NCI-H2081 (cell line): ENCODE measurements around the gene AQP6.

Source experiments
- DNase-seq, 2 experiments: peaks; one replicate each; lab custom pipeline; 2025; lab: John Stamatoyannopoulos, UW

AQP6 gene

GRCh38 chr12:49942921-49943624, 29.7 kb upstream of the AQP6 start:
- DNase-seq: no peak

GRCh38 chr12:49943625-49943960, 29.2 kb upstream of the AQP6 start:
- DNase-seq: no peak

- DNase-seq: no peak
These were observed 28.7 kb upstream of the AQP6 start for GRCh38 chr12:49944046-49944445.

- no peak for DNase-seq
These were observed 28.0 kb upstream of the AQP6 start for GRCh38 chr12:49944718-49945117.

DNA sequence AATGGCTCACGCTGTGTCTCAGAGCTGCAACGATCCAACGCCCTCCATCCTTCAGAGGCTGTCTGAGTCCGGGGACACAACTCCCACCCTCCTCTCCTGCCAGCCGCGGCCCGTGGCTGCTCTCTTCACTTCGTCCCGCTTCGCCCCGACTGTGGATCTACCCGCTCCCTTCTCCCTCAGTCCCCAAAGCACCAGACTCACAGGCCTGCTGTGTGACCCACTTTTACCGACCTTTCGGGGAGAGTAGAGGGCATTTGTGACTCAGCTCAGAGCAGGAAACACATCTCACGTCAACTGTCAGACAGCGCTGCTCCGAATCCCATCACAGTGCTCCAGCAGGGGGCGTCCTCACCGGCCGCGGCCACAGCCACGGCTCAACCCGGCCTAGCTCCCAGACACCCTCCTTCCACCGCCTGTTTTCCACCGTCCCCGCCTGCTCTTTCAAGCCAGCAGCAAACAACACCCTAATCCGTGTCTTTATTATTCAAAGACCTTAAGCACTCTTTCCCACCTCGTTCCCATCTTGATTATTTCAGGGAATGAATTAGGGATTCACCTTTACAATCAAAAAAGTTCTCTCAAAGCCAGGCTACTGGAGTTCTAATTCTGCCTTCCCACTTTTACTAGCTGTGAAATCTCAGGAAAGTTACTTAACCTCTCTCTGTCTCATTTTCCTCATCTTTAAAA, 27.2 kb upstream of the AQP6 start:
- DNase-seq: no peak

GRCh38 chr12:49946086-49946485, 26.7 kb upstream of the AQP6 start:
- no peak for DNase-seq

DNA sequence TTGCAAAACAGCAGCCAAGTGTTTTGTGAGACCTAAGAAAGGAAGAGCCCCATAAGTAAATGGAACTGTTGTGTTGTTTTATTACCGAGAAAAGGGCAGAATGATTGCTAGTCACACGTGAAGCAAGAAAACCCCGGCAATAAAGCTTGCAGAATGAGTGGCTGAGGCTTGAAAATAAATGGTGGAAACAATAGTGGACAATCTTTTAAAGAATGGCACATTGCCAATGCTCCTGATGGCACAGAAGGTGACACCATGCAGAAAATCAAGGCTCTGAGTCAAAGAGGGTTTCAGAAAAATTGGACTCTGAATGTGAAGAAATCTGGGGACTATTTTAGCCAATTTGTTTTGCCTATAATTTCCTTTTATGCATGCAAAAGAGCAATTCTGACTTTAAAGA, 26.2 kb upstream of the AQP6 start:
- peak in 1 of 2 experiments; percentile 13 for DNase-seq

DNA sequence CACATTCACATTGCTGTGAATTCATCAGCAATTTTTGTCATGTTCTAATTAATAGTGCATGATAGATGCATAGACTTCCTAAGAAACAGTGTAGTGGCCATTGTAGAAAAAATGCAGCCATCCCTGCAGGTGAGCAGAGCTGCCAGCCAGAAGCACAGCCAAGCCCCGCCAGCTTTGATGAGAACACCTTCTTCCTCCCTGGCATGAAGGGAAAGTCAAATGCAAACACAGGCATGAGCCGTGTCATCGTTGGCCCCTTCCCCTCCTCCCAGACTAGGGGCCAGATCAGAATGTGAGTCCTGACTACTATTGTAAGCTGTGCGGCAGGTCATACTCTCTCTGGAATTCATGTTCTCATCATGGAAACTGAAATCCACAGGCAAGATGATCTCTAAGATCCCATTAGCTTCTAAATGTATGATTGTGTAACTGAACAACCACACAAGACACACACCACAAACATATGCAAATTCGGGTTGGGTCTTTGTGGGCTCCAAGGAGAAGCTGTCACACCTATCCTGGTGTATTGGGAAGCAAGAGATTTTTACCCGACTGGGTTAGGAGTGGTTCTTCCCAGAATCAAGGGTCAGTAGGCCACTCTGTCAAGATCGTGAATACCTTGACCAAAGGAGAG, 25.0 kb upstream of the AQP6 start:
- no peak for DNase-seq

GRCh38 chr12:49948866-49949845, 23.6 kb upstream of the AQP6 start:
- DNase-seq: no peak

- DNase-seq: no peak
These were observed 22.9 kb upstream of the AQP6 start for GRCh38 chr12:49949866-49950265.

GRCh38 chr12:49950273-49951251, 22.2 kb upstream of the AQP6 start, which contains the start of gene AQP2:
Gene AQP2, plus strand, starts transcription at chr12:49950737. Its CDS starts 94 bp downstream, at chr12:49950831.
- DNase-seq: no peak

DNA sequence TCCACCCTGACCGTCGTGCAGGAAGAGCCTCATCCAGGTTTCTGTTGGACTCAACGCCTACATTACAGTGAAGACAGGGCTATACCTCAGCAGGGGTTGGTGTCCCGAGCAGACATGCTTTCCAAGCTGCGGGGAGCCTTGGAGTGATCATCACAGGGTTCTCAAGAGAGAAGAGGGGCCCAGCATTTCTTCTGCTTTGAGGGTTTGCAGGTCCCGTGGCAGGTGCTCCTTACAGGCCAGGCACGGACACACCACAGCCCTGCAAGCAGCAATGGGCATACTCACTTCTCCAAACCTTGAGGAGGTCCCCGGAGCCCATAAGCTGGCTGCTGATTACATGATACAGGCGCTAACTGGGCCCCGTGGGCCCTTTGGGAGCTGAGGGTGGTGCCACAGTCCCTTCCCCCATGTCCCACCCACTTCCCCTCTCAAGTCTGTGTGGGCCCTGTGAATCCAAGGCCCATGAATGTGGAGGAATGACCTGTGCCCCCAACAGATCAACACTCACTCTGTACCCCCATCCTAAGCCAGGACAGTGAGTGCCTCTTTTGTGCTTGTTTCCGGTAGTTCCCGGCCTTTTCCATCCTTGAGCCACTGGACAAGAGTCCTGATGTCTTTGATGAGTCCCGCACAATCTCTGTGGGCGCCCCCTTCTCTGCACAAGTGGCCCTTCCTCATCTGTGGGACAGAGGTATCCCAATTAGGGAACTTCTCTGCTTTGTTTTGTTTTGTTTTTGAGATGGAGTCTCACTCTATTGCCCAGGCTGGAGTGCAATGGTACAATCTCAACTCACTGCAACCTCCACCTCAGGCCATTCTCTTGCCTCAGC, 21.1 kb upstream of the AQP6 start:
- DNase-seq: no peak

- no peak for DNase-seq
These were observed 20.2 kb upstream of the AQP6 start for GRCh38 chr12:49952391-49953055.

GRCh38 chr12:49953151-49953550, 19.6 kb upstream of the AQP6 start:
- DNase-seq: no peak

DNA sequence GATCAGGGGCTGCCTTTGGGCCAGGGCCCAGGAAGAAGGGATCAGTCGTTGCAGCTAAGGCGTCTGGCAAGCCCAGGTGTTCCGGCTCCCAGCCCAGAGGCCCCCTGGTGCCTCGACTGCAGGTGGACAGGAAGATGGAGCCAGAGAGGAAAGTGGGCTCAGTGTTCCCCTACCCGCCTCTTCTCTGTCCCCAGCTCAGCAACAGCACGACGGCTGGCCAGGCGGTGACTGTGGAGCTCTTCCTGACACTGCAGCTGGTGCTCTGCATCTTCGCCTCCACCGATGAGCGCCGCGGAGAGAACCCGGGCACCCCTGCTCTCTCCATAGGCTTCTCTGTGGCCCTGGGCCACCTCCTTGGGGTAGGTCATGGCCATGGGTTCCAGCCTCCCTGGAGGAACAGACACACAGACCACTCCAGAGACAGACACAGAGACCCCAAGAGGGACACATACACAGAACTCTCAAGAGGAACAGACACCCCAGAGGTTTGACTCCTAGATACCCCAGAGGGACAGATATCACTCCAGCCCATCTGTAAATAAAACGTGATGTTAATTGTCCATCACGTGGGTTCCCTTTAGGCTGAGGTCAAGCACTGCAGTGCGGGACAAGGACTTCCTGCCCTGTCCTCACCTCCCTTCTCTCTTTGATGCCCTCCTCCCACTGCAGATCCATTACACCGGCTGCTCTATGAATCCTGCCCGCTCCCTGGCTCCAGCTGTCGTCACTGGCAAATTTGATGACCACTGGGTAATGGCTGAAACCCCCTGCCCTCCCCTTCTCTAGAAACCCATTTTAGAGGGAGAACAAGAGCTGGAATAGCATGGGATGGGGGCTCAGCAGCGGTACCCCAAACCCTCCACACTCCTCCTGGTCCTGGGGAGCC, 18.5 kb upstream of the AQP6 start:
- no peak for DNase-seq

- DNase-seq: no peak
These were observed 17.6 kb upstream of the AQP6 start for GRCh38 chr12:49954863-49955830.
